ENCODE data around the gene DEAF1.

DNA sequence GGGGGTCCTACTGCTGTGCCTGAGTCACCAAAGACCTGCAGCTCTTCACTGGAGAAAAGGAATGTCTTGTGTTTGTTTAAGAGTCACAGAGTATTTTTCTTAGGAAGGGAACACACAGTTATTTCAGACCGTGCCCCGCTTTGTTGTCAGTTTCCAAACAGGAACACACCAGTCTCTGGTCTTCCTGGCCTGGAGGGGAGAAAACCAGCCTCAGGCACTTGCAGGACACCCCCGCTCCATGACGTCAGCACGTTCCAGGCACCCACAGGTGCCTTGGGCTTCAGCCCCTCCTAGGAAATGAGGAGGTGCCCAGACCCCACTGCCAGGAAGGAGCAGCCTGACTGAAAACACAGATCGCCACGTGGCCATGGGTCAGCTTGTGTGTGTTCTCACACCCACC is 5.4 kb downstream of the DEAF1 start:
- no peak for TF ChIP-seq POLR2A (IDR thresholded peaks at IDR 0.05; ENCODE audit: borderline replicate concordance, extremely low read depth, insufficient read depth, insufficient read length)
- TF ChIP-seq EZH2phosphoT487 (IDR thresholded peaks at IDR 0.05; ENCODE audit: borderline replicate concordance) = no peak

Data from HCT116 (cell line).